HG02759 (cell line): Measurements from ENCODE around the gene PLA2G2C.

Source experiments
- ATAC-seq: cut with Tn5 transposase; IDR thresholded peaks from one replicate; pipeline ENCODE4 v1.9.1; 2021; ENCODE audit warnings: mild to moderate bottlenecking, moderate library complexity; ENCODE audit not compliant: unreplicated experiment

The PLA2G2C gene

GRCh38 chr1:20158358-20159070, 27.8 kb downstream of the PLA2G2C start:
- no peak for ATAC-seq

GRCh38 chr1:20154301-20154831, 32.0 kb downstream of the PLA2G2C start:
- ATAC-seq = no peak

GRCh38 chr1:20153000-20153418, 33.3 kb downstream of the PLA2G2C start:
- no peak for ATAC-seq

- no peak for ATAC-seq
Observed at GRCh38 chr1:20152599-20152930, 33.8 kb downstream of the PLA2G2C start.

- ATAC-seq = peak; percentile 74
Observed at GRCh38 chr1:20151906-20152598, 34.3 kb downstream of the PLA2G2C start.

- ATAC-seq = no peak
Observed at GRCh38 chr1:20150969-20151368, 35.3 kb downstream of the PLA2G2C start.

GRCh38 chr1:20150326-20150705, 36.0 kb downstream of the PLA2G2C start:
- ATAC-seq = no peak

- no peak for ATAC-seq
Observed at GRCh38 chr1:20149601-20150325, 36.6 kb downstream of the PLA2G2C start.

- ATAC-seq = no peak
Observed at GRCh38 chr1:20148571-20149500, 37.5 kb downstream of the PLA2G2C start.

GRCh38 chr1:20147846-20148570, 38.3 kb downstream of the PLA2G2C start:
- no peak for ATAC-seq

GRCh38 chr1:20143734-20144565, 42.4 kb downstream of the PLA2G2C start:
- ATAC-seq = no peak

GRCh38 chr1:20143318-20143717, 43.0 kb downstream of the PLA2G2C start:
- no peak for ATAC-seq

GRCh38 chr1:20142001-20142710, 44.2 kb downstream of the PLA2G2C start:
- ATAC-seq = no peak

- no peak for ATAC-seq
Observed at GRCh38 chr1:20141466-20141865, 44.9 kb downstream of the PLA2G2C start.

GRCh38 chr1:20141001-20141400, 45.3 kb downstream of the PLA2G2C start:
- no peak for ATAC-seq

GRCh38 chr1:20139776-20140612, 46.3 kb downstream of the PLA2G2C start:
- ATAC-seq = no peak

- no peak for ATAC-seq
Observed at GRCh38 chr1:20138961-20139550, 47.3 kb downstream of the PLA2G2C start, which contains the start of gene PLA2G2F. TSS of gene PLA2G2F (plus strand) at chr1:20139323. CDS start at chr1:20139428, 105 bp downstream.
